ENCODE measurements around the gene MOB2. TPM values are rescaled to one million over a fixed set of nuclear protein-coding genes. Genes with fewer than 3 reads are reported as not detected.
"Not testable (repeated sequence)": the region's sequence is repeated elsewhere in the genome, so short reads cannot be mapped to it uniquely, and the experiment has no call there.

MOB2 gene
- total RNA-seq, 1 donor from 2014 or later: 95.4 TPM

- intact Hi-C loops (cut with DNase I): loop anchor here (5.0 kb wide), 1 partner anchor 254 kb away; no protein-coding TSS in a partner anchor
- H3K36me3 ChIP-seq: no peaks in the 10 kb centered on the region
- H3K4me1 ChIP-seq: peaks cover 11 to 21% of the 10 kb centered on the region in 2 donors
- H3K4me3 ChIP-seq: no peak overlapping the region
- DNase-seq (ENCODE audit: low spot score in 2 of 2): no peak
- no peaks in the 10 kb centered on the region for H3K27me3 ChIP-seq
- no peak for TF ChIP-seq CTCF (IDR thresholded peaks at IDR 0.05)
- no peak overlapping the region for H3K27ac ChIP-seq
- no peaks in the 10 kb centered on the region for H3K9me3 ChIP-seq
Observed at GRCh38 chr11:1516273-1517067, 29.9 kb upstream of the MOB2 start.

- TF ChIP-seq CTCF (IDR thresholded peaks at IDR 0.05): peak; percentile 91 to 99 (median 95)
- no peak overlapping the region for H3K27ac ChIP-seq
- peaks cover 11 to 21% of the 10 kb centered on the region in 2 donors for H3K4me1 ChIP-seq
- H3K27me3 ChIP-seq: no peaks in the 10 kb centered on the region
- peak in 1 of 2 donors; percentile 86 for DNase-seq (ENCODE audit: low spot score in 2 of 2)
- intact Hi-C loops (cut with DNase I): loop anchor here (1.0 to 5.0 kb wide), 7 partner anchors 33 to 312 kb away; partner anchors contain the start of genes BRSK2 and TOLLIP
- no peaks in the 10 kb centered on the region for H3K36me3 ChIP-seq
- peak overlapping the region in 1 of 2 donors; percentile 40 for H3K4me3 ChIP-seq
- no peaks in the 10 kb centered on the region for H3K9me3 ChIP-seq
Observed at GRCh38 chr11:1515082-1516060, 28.8 kb upstream of the MOB2 start.

GRCh38 chr11:1514336-1515061 is 27.9 kb upstream of the MOB2 start:
- Histone ChIP-seq H3K4me3 (peak overlapping the region in 1 of 2 donors; percentile 40), H3K9me3 (no peaks in the 10 kb centered on the region), H3K27me3 (no peaks in the 10 kb centered on the region), H3K27ac (no peak overlapping the region), H3K36me3 (no peaks in the 10 kb centered on the region), H3K4me1 (peaks cover 11 to 24% of the 10 kb centered on the region in 2 donors)
- no peak for DNase-seq (ENCODE audit: low spot score in 2 of 2)
- intact Hi-C loops (cut with DNase I): loop anchor here (1.0 to 5.0 kb wide), 7 partner anchors 32 to 311 kb away; partner anchors contain the start of genes BRSK2 and TOLLIP
- peak in 1 of 3 experiments; percentile 6 for TF ChIP-seq CTCF (IDR thresholded peaks at IDR 0.05)

- Histone ChIP-seq H3K27ac (peak overlapping the region in 1 of 2 donors; percentile 18), H3K9me3 (no peaks in the 10 kb centered on the region), H3K27me3 (no peaks in the 10 kb centered on the region), H3K36me3 (no peaks in the 10 kb centered on the region), H3K4me1 (peaks cover 14 to 31% of the 10 kb centered on the region in 2 donors), H3K4me3 (no peak overlapping the region)
- intact Hi-C loops (cut with DNase I): loop anchor here (2.0 kb wide), 4 partner anchors 31 to 205 kb away; partner anchors contain the start of genes BRSK2 and TOLLIP
- DNase-seq (ENCODE audit: low spot score in 2 of 2): no peak
- no peak for TF ChIP-seq CTCF (IDR thresholded peaks at IDR 0.05)
Observed at GRCh38 chr11:1513326-1514296, 27.0 kb upstream of the MOB2 start.

GRCh38 chr11:1512531-1513258 is 26.1 kb upstream of the MOB2 start:
- Histone ChIP-seq H3K4me1 (peaks cover 21 to 40% of the 10 kb centered on the region in 2 donors), H3K27ac (peak overlapping the region in 1 of 2 donors; percentile 14)
- DNase-seq (ENCODE audit: low spot score in 2 of 2); H3K36me3 ChIP-seq; H3K4me3 ChIP-seq; intact Hi-C loops (cut with DNase I); H3K27me3 ChIP-seq; H3K9me3 ChIP-seq: not testable (repeated sequence)

Measured in ascending aorta (tissue), 2 donors.